Measurements from ENCODE around the gene SEC24B.

DNA sequence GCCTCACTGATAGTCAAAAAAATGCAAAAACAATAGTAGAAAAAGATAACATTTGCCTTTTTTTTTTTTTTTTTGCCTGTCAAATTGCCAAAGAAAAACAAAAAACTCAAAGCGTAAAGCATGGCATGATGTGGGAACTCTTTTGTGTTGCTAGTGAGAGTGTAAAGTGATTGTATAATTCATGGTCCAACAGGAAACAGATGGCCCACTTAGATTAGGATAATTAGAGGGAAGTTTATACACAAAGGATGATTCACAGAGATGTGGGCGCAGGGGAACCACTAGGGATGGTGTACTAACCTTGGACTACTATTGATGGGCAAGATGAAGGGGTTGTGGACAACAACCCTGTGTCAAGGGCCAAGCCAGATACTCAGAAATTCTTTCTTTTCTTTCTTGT, 142.8 kb downstream of the SEC24B start:
- TF ChIP-seq, protein P1, sequence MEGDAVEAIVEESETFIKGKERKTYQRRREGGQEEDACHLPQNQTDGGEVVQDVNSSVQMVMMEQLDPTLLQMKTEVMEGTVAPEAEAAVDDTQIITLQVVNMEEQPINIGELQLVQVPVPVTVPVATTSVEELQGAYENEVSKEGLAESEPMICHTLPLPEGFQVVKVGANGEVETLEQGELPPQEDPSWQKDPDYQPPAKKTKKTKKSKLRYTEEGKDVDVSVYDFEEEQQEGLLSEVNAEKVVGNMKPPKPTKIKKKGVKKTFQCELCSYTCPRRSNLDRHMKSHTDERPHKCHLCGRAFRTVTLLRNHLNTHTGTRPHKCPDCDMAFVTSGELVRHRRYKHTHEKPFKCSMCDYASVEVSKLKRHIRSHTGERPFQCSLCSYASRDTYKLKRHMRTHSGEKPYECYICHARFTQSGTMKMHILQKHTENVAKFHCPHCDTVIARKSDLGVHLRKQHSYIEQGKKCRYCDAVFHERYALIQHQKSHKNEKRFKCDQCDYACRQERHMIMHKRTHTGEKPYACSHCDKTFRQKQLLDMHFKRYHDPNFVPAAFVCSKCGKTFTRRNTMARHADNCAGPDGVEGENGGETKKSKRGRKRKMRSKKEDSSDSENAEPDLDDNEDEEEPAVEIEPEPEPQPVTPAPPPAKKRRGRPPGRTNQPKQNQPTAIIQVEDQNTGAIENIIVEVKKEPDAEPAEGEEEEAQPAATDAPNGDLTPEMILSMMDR (IDR thresholded peaks at IDR 0.05), result no peak
- no peak for TF ChIP-seq ZFX (IDR thresholded peaks at IDR 0.05; ENCODE audit: borderline replicate concordance)

Measured in 22Rv1 (cell line).